Lung (tissue), 12 donors: ENCODE data around the gene ZNF564. TPM values are rescaled to one million over a fixed set of nuclear protein-coding genes. Genes with fewer than 3 reads are reported as not detected.
A peak's percentile ranks its signal among the peaks of the same experiment; 100 is the strongest.

Source experiments
- ATAC-seq: fragments of 200-7000 bp; cut with Tn5 transposase; one replicate; pipeline ENCODE4 v1.9.1; 2020; ENCODE audit warnings: moderate number of reproducible peaks; ENCODE audit not compliant: insufficient read depth, low FRiP score
- DNase-seq, 3 donors: peaks; one replicate each; pipeline ENCODE4 v3.0.0-alpha.2; 2013 to 2017
- H3K27ac ChIP-seq, 2 donors: one replicate each; pipeline ENCODE4 v1.5.1; 2013; ENCODE audit warnings: mild to moderate bottlenecking in 2 of 2, moderate library complexity in 2 of 2, control low read depth in 1 of 2, inconsistent platforms in 1 of 2, low read depth in 1 of 2, low read length in 1 of 2
- H3K27me3 ChIP-seq, 3 donors: one replicate each; pipeline ENCODE4 v1.5.1; 2013; ENCODE audit warnings: low read length in 2 of 3; ENCODE audit not compliant: control insufficient read depth in 3 of 3, insufficient read depth in 3 of 3
- H3K36me3 ChIP-seq, 4 donors: one replicate each; pipeline ENCODE4 v1.5.1; 2013; ENCODE audit warnings: low read length in 4 of 4, mild to moderate bottlenecking in 1 of 4, moderate library complexity in 1 of 4; ENCODE audit not compliant: control insufficient read depth in 4 of 4, insufficient read depth in 4 of 4
- H3K4me1 ChIP-seq, 5 donors: one replicate each; pipeline ENCODE4 v1.5.1; 2013; ENCODE audit warnings: low read length in 5 of 5, mild to moderate bottlenecking in 2 of 5, moderate library complexity in 1 of 5; ENCODE audit not compliant: control insufficient read depth in 5 of 5, insufficient read depth in 5 of 5
- H3K4me3 ChIP-seq: one replicate; pipeline ENCODE4 v1.5.1; 2013; ENCODE audit warnings: mild to moderate bottlenecking, control low read depth, moderate library complexity
- H3K9ac ChIP-seq, 2 donors: one replicate each; pipeline ENCODE4 v1.5.1; 2013; ENCODE audit warnings: low read length in 2 of 2, control low read depth in 1 of 2; ENCODE audit not compliant: insufficient read depth in 1 of 2
- H3K9me3 ChIP-seq, 4 donors: one replicate each; pipeline ENCODE4 v1.5.1; 2013; ENCODE audit warnings: low read length in 3 of 4, mild to moderate bottlenecking in 1 of 4, moderate library complexity in 1 of 4; ENCODE audit not compliant: control insufficient read depth in 4 of 4, insufficient read depth in 3 of 4
- WGBS, 2 donors: extraction: QIAGEN DNeasy Blood & Tissue Kit; methylation state at CpG; one replicate each; pipeline ENCODE4 v1.1.7; 2013; 5-methylcytosine and 5-hydroxymethylcytosine counted together
- polyA plus RNA-seq, 2 donors: library from polyadenylated mRNA; stranded (reverse); fragments of 200-250 nt; gene quantifications; one replicate each; pipeline ENCODE4 v1.2.1, GENCODE V29; 2013
- total RNA-seq, 2 donors: library from RNA; depleted of rRNA in 1 of 2; stranded (reverse); fragments of >200 nt in 1 of 2; gene quantifications; one replicate each; pipeline ENCODE4 v1.2.1, GENCODE V29; 2014 to 2021
- TF ChIP-seq, protein P1 (sequence below): IDR thresholded peaks from 2 replicates; pipeline ENCODE4 v1.5.1; 2012; ENCODE audit warnings: mild to moderate bottlenecking; ENCODE audit errors: control extremely low read depth, extremely low read depth
- donor health status: control.
- donor health status: control.
- donor health status: Bipolar disorder and iron deficiency.
- donor health status: healthy.
- donor health status: DM: yes; HTN: yes; CAD: no.

Gene ZNF564
- total and polyA plus RNA-seq, 4 donors = 5.2 to 26.3 (median 8.2) TPM

GRCh38 chr19:12544401-12544876 lies 6.8 kb downstream of the ZNF564 start:
- DNase-seq = no peak
- H3K4me1 ChIP-seq = peaks cover 2 to 7% (median 4%) of the 10 kb centered on the region in 5 donors

GRCh38 chr19:12543855-12544254 lies 7.4 kb downstream of the ZNF564 start:
- Histone ChIP-seq H3K4me3 (no peak overlapping the region), H3K9me3 (peaks cover 0 to 13% (median 3%) of the 10 kb centered on the region in 4 donors), H3K36me3 (peaks cover 7 to 46% (median 10%) of the 10 kb centered on the region in 4 donors), H3K27me3 (no peaks in the 10 kb centered on the region), H3K27ac (no peak overlapping the region), H3K4me1 (peaks cover 0 to 7% (median 0%) of the 10 kb centered on the region in 5 donors), H3K9ac (no peak overlapping the region)
- ATAC-seq (peak; percentile 41), DNase-seq (no peak)
- TF ChIP-seq, protein P1, sequence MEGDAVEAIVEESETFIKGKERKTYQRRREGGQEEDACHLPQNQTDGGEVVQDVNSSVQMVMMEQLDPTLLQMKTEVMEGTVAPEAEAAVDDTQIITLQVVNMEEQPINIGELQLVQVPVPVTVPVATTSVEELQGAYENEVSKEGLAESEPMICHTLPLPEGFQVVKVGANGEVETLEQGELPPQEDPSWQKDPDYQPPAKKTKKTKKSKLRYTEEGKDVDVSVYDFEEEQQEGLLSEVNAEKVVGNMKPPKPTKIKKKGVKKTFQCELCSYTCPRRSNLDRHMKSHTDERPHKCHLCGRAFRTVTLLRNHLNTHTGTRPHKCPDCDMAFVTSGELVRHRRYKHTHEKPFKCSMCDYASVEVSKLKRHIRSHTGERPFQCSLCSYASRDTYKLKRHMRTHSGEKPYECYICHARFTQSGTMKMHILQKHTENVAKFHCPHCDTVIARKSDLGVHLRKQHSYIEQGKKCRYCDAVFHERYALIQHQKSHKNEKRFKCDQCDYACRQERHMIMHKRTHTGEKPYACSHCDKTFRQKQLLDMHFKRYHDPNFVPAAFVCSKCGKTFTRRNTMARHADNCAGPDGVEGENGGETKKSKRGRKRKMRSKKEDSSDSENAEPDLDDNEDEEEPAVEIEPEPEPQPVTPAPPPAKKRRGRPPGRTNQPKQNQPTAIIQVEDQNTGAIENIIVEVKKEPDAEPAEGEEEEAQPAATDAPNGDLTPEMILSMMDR = no peak
- WGBS, 2 donors = 96 to 97% methylated on average over 1 of the region's 1 CpG

More at GRCh38 chr19:12544401-12544876, 6.8 kb downstream of the ZNF564 start:
- Histone ChIP-seq H3K9ac (no peak overlapping the region), H3K9me3 (peaks cover 0 to 13% (median 3%) of the 10 kb centered on the region in 4 donors), H3K27ac (peak overlapping the region in 1 of 2 donors; percentile 52), H3K36me3 (peaks cover 7 to 50% (median 11%) of the 10 kb centered on the region in 4 donors), H3K4me3 (no peak overlapping the region), H3K27me3 (no peaks in the 10 kb centered on the region)
- TF ChIP-seq, protein P1 = no peak
- 41 to 51% methylated on average over 5 of the region's 5 CpGs for WGBS, 2 donors
- no peak for ATAC-seq

GRCh38 chr19:12527034-12527836 lies 24.0 kb downstream of the ZNF564 start:
- no peak overlapping the region for H3K9ac ChIP-seq
- peak in 2 of 3 donors; percentile 17 to 28 for DNase-seq
- H3K4me3 ChIP-seq = no peak overlapping the region
- no peaks in the 10 kb centered on the region for H3K27me3 ChIP-seq
- no peak for ATAC-seq
- TF ChIP-seq, protein P1 = no peak
- no peaks in the 10 kb centered on the region for H3K4me1 ChIP-seq
- 99% methylated on average over 8 of the region's 8 CpGs for WGBS, 2 donors
- peaks cover 30 to 77% (median 51%) of the 10 kb centered on the region in 4 donors for H3K36me3 ChIP-seq
- H3K27ac ChIP-seq = no peak overlapping the region
- H3K9me3 ChIP-seq = peaks cover 43 to 79% (median 48%) of the 10 kb centered on the region in 4 donors
